Liver (tissue), 3 donors: ENCODE results near the gene ZNF414.

Experiments
- EGR1 ChIP-seq, 2 donors: IDR thresholded peaks; 2 replicates each; pipeline ENCODE4 v1.6.1; 2016 to 2018; ENCODE audit warnings: antibody characterized with exemption in 2 of 2, low read depth in 2 of 2
- RAD21 ChIP-seq, 2 donors: IDR thresholded peaks; 2 replicates each; pipeline ENCODE4 v1.6.1; 2016; ENCODE audit warnings: antibody characterized with exemption in 2 of 2, mild to moderate bottlenecking in 2 of 2
- SP1 ChIP-seq: IDR thresholded peaks from 2 replicates; pipeline ENCODE4 v1.6.1; 2018; ENCODE audit warnings: antibody characterized with exemption, mild to moderate bottlenecking
- YY1 ChIP-seq: IDR thresholded peaks from 2 replicates; pipeline ENCODE4 v1.6.1; 2016; ENCODE audit warnings: antibody characterized with exemption, mild to moderate bottlenecking
- TF ChIP-seq, protein P1 (sequence below): fragments of 150-350 bp; IDR thresholded peaks from 2 replicates; pipeline ENCODE4 v1.5.1; 2017; ENCODE audit warnings: improper control_type of control experiment, low read depth, low read length; ENCODE audit not compliant: missing input control
- TF ChIP-seq, protein P2 (sequence below): IDR thresholded peaks from 2 replicates; pipeline ENCODE4 v1.6.1; 2016; ENCODE audit warnings: antibody characterized with exemption, mild to moderate bottlenecking
- TF ChIP-seq, protein P3 (sequence below): IDR thresholded peaks from 2 replicates; pipeline ENCODE4 v1.6.1; 2016; ENCODE audit warnings: antibody characterized with exemption
- donor health status: healthy.
- donor health status: healthy.

DNA sequence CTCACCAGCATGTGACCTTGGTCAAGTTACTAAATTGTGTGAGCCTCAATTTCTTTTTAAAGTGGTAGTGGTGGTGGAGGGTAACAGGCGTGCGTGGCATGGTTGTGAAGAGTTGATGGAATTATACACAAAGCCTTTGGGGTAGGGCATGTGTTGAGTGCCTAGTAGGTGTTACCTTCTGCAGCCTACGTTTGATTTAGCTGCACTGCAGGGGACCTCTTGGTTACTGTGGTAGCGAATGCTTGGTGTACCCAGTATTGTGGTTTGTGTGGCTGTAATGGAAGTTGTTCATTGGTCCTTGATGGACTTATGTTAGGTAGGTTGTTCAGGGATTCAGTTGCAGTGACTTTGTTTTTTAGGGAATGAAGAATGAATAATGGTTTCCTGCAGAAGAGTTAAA, 36.1 kb downstream of the ZNF414 start:
- TF ChIP-seq, protein P1, sequence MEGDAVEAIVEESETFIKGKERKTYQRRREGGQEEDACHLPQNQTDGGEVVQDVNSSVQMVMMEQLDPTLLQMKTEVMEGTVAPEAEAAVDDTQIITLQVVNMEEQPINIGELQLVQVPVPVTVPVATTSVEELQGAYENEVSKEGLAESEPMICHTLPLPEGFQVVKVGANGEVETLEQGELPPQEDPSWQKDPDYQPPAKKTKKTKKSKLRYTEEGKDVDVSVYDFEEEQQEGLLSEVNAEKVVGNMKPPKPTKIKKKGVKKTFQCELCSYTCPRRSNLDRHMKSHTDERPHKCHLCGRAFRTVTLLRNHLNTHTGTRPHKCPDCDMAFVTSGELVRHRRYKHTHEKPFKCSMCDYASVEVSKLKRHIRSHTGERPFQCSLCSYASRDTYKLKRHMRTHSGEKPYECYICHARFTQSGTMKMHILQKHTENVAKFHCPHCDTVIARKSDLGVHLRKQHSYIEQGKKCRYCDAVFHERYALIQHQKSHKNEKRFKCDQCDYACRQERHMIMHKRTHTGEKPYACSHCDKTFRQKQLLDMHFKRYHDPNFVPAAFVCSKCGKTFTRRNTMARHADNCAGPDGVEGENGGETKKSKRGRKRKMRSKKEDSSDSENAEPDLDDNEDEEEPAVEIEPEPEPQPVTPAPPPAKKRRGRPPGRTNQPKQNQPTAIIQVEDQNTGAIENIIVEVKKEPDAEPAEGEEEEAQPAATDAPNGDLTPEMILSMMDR = no peak
- TF ChIP-seq YY1 (no peak), RAD21 (IDR thresholded peaks at IDR 0.05) (no peak), SP1 (no peak), EGR1 (IDR thresholded peaks at IDR 0.05; ENCODE audit: low read depth in 2 of 2) (no peak)
- TF ChIP-seq, protein P2, sequence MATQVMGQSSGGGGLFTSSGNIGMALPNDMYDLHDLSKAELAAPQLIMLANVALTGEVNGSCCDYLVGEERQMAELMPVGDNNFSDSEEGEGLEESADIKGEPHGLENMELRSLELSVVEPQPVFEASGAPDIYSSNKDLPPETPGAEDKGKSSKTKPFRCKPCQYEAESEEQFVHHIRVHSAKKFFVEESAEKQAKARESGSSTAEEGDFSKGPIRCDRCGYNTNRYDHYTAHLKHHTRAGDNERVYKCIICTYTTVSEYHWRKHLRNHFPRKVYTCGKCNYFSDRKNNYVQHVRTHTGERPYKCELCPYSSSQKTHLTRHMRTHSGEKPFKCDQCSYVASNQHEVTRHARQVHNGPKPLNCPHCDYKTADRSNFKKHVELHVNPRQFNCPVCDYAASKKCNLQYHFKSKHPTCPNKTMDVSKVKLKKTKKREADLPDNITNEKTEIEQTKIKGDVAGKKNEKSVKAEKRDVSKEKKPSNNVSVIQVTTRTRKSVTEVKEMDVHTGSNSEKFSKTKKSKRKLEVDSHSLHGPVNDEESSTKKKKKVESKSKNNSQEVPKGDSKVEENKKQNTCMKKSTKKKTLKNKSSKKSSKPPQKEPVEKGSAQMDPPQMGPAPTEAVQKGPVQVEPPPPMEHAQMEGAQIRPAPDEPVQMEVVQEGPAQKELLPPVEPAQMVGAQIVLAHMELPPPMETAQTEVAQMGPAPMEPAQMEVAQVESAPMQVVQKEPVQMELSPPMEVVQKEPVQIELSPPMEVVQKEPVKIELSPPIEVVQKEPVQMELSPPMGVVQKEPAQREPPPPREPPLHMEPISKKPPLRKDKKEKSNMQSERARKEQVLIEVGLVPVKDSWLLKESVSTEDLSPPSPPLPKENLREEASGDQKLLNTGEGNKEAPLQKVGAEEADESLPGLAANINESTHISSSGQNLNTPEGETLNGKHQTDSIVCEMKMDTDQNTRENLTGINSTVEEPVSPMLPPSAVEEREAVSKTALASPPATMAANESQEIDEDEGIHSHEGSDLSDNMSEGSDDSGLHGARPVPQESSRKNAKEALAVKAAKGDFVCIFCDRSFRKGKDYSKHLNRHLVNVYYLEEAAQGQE = no peak
- TF ChIP-seq, protein P3, sequence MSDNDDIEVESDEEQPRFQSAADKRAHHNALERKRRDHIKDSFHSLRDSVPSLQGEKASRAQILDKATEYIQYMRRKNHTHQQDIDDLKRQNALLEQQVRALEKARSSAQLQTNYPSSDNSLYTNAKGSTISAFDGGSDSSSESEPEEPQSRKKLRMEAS = no peak
